GM19324 (cell line): ENCODE measurements around the gene FAN1.

Source experiments
- ATAC-seq: cut with Tn5 transposase; IDR thresholded peaks from one replicate; pipeline ENCODE4 v1.9.1; 2021; ENCODE audit warnings: mild to moderate bottlenecking, moderate library complexity; ENCODE audit not compliant: unreplicated experiment, low FRiP score

The FAN1 gene

GRCh38 chr15:30919877-30920550, 16.3 kb downstream of the FAN1 start:
- no peak for ATAC-seq

- ATAC-seq, result no peak
Measured at GRCh38 chr15:30921106-30921505, 17.4 kb downstream of the FAN1 start.

GRCh38 chr15:30921781-30922479, 18.2 kb downstream of the FAN1 start:
- ATAC-seq, result no peak

- ATAC-seq, result no peak
Measured at GRCh38 chr15:30922480-30923311, 19.0 kb downstream of the FAN1 start.

- ATAC-seq, result no peak
Measured at GRCh38 chr15:30923429-30923828, 19.7 kb downstream of the FAN1 start.

GRCh38 chr15:30924353-30924752, 20.6 kb downstream of the FAN1 start:
- no peak for ATAC-seq

- no peak for ATAC-seq
Measured at GRCh38 chr15:30925686-30926085, 22.0 kb downstream of the FAN1 start.

- ATAC-seq, result no peak
Measured at GRCh38 chr15:30926161-30926560, 22.4 kb downstream of the FAN1 start.

- ATAC-seq, result no peak
Measured at GRCh38 chr15:30927148-30927761, 23.5 kb downstream of the FAN1 start.

GRCh38 chr15:30928076-30928475, 24.4 kb downstream of the FAN1 start:
- no peak for ATAC-seq

- ATAC-seq, result no peak
Measured at GRCh38 chr15:30929064-30929669, 25.5 kb downstream of the FAN1 start.

- no peak for ATAC-seq
Measured at GRCh38 chr15:30929982-30930381, 26.3 kb downstream of the FAN1 start.

GRCh38 chr15:30930422-30930821, 26.7 kb downstream of the FAN1 start:
- ATAC-seq, result no peak

GRCh38 chr15:30933293-30933692, 29.6 kb downstream of the FAN1 start:
- ATAC-seq, result no peak

GRCh38 chr15:30939161-30939560, 35.4 kb downstream of the FAN1 start:
- no peak for ATAC-seq

GRCh38 chr15:30940359-30940758, 36.6 kb downstream of the FAN1 start:
- no peak for ATAC-seq

- ATAC-seq, result no peak
Measured at GRCh38 chr15:30941520-30941919, 37.8 kb downstream of the FAN1 start.

- ATAC-seq, result no peak
Measured at GRCh38 chr15:30943654-30944335, 40.1 kb downstream of the FAN1 start.

- no peak for ATAC-seq
Measured at GRCh38 chr15:30953183-30953582, 49.5 kb downstream of the FAN1 start.
